Stimulated activated CD8-positive, alpha-beta memory T cell treated with anti-CD3 and anti-CD28 coated beads, Interleukin-15, amount 100 ng/mL, for 1 hour (primary cell): ENCODE results near the gene SH2D3A.
A peak's percentile ranks its signal among the peaks of the same experiment; 100 is the strongest.
"Not testable (repeated sequence)": the region's sequence is repeated elsewhere in the genome, so short reads cannot be mapped to it uniquely, and the experiment has no call there.

Experiments
- DNase-seq: peaks from one replicate; pipeline ENCODE4 v3.0.0-alpha.2; 2020; ENCODE audit warnings: low read depth

SH2D3A gene

DNA sequence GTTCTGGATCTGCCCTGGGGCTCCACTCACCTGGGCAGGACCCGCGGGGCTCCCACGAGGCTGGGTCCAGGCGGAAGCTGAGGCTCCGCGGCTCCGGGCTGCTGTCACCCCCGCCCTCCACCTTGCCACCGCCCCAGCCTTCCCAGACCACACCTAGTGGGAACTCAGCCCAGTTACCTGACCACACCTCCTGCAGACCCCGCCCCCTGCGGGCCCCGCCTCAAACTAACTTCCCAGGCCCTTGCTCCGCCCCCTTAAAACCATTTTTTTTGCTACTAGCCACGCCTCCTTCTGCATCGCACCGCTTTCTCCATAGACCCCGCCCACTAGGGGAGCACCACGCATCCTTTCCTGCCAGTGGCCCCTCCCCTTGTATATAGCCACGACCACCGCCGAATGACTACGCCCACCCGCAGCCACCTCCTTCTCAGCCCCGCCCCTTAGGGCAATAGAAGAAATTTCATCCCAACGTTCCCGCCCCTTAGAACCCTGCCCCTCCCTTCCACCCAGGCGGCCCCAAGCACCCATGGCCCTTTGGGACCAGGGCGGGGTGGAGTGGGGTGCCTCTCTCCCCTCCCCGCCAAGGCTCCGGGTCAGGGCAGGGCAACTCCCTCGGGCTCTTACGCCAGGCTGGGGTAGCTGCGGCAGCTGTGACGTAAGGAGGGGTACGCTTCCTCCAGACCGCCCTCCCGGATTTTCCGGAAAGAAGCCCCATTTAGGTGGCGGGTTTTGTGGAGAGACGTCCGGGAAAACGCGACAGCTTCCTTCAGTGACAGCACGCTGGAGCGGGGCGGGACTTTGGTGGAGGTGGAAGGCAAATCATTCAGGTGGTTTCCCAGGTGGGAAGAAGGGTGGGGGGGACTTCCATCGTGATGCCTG is at the start of gene SH2D3A:
Gene SH2D3A, minus strand, starts transcription at position 79 of the 879 bp plus-strand sequence. CDS start 3,687 bp downstream, outside the sequence.
- DNase-seq, result peak; percentile 87

DNA sequence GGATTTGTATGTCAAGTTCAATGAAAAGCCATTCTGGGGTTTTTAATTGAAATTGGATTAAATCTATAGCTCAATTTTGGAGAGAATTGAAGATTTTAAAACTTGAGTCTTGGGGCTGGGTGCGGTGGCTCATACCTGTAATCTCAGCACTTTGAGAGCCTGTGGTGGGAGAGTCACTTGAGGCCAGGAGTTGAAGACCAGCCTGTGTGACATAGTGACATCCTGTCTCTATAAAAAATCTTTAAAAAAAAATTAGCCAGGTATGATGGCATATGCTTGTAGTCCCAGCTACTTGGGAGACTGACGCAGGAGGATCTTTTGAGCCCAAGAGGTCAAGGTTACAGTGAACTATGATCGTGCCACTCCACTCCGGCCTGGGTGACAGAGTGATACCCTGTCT is 46.4 kb upstream of the SH2D3A start:
- DNase-seq, result no peak

DNA sequence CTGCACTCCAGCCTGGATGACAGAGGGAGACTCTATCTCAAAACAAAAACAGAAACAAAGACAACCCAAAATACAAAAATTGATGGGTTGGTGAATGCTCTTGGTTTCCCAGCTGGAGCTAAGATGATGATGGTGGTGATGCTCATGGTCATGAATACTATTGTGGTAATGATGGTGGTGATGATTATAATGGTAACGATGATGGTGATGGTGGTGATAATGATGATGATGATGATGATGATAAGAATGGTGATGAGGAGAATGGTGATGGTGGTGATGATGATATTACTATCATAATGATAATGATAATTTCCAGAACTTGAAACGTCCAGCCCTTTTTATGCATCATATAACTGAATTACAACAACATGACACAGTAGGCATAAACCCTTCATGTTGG is 45.4 kb upstream of the SH2D3A start:
- no peak for DNase-seq

GRCh38 chr19:6811906-6812305 is 44.7 kb upstream of the SH2D3A start:
- DNase-seq, result no peak

- DNase-seq, result no peak
Measured at GRCh38 chr19:6811378-6811777, 44.1 kb upstream of the SH2D3A start.

GRCh38 chr19:6809262-6809661 is 42.0 kb upstream of the SH2D3A start:
- DNase-seq, result no peak

DNA sequence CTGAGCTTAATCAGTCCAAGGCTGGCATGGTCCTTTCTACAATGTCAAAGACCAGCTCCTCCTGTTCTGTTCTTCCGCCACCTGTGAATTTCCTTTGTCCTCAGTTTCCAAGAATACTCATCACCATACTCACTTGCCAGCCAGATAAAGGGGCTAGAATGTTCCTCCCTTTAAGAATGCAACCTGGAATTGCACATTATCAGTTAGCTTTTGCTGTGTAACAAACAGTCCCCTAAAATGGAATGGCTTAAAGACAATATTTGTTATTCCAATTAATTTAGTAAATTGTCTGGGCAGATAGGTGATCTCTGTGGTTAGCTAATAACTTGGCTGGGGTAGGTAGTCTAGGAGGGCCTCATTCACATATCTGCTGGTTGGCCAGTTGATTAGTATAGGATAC is 41.3 kb upstream of the SH2D3A start:
- DNase-seq, result no peak

DNA sequence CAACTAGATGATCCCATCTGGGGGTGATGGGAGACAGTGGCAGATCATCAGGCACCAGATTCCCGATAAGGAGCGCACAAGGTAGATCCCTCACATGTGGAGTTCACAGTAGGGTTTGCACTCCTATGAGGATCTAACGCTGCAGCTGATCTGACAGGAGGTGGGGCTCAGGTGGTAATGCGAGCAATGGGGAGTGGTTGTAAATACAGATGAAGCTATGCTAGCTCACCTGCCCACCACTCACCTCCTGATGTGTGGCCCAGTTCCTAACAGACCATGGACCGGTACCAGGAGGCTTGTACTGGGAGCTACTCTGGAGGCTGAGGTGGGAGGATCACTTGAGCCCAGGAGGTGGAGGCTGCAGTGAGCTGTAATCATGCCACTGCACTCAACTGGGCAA is 40.1 kb upstream of the SH2D3A start:
- no peak for DNase-seq

DNA sequence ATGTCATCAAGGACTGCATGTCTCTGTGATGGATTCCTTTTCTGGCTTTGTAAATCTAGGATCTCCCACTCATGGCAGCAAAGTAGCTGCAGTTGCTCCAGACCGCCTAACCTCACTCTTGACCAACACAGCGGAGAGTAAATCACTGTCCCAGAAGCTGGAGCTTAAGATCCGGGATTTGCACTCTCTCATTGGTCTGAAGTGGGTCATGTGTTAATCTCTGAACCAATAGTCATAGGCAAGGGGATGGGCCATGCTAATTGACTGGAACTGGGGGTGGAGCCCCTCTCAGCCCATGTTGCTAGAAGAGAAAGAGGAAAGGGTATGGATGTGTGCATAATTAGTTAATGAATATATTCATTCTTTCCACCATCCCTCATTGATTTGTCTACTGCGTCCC is 39.3 kb upstream of the SH2D3A start:
- no peak for DNase-seq

GRCh38 chr19:6803036-6803404 is 35.8 kb upstream of the SH2D3A start:
- no peak for DNase-seq

- DNase-seq, result peak; percentile 51
Measured at GRCh38 chr19:6802336-6803035, 35.3 kb upstream of the SH2D3A start.

DNA sequence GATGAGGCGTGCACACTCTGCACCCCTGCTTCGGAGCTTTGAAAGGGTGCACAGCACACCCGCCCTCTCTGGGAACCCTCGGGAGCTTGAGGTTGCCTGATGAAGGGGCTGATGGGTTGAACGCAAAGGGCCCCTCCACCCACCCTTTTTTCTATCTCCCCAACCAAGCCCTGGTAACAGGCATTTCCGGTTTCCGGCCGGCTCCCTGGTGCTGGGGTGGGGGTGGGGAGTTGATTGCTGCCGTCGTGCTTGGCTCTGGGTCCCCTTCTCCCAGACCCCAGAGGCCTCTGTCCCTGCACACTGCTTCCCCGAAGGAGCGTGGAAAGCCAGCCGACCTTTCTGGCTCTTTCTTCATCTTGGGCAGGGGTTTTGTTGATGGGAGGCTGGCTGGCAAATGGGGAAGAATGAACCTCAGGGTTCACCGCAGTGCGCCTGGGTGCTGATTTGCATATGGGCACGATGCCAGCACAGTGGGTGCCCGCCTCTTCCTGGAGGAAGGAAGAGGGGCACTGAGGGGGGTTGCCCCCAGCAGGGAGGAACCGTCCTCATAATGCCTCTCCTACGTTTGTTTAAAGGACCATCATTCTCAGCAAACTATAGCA is 34.4 kb upstream of the SH2D3A start:
- DNase-seq, result peak; percentile 58

GRCh38 chr19:6800991-6801484 is 33.8 kb upstream of the SH2D3A start:
- DNase-seq, result no peak

DNA sequence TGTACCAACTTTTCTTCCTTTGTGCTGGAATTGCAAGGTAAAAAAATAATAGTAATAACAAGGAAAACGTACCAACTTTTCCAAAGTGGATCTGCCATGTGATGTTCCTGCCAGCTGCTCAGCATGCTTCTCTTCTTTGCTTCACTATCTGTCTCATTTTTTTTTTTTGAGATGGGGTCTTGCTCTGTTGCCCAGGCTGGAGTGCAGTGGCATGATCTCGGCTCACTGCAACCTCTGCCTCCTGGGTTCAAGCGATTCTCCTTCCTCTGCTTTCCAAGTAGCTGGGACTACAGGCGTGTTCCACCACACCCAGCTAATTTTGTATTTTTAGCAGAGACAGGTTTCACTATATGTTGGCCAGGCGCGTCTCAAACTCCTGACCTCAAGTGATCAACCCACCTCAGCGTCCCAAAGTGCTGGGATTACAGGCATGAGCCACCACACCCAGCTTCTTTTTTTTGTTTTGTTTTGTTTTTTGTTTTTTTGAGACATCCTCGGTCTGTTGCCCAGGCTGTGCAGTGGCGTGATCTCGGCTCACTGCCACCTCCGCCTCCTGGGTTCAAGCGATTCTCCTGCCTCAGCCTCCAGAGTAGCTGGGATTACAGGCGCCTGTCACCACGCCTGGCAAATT is 33.0 kb upstream of the SH2D3A start:
- DNase-seq, result not testable (repeated sequence)

DNA sequence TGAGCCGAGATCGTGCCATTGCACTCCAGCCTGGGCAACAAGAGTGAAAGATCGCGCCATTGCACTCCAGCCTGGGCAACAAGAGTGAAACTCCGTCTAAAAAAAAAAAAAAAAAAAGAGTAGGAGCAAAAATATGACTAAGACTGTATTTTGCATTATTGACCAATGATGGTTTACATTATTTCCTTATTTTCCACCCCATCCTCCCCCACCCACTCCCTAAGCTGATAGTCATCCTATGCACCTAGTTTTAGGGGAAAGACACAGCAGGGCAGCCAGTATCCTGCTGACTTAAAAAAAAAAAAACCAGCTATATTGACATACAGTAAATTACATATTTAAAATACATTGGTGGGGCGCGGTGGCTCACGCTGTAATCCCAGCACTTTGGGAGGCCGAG is 30.4 kb upstream of the SH2D3A start:
- DNase-seq, result no peak

GRCh38 chr19:6796278-6796677 is 29.0 kb upstream of the SH2D3A start:
- DNase-seq, result no peak

DNA sequence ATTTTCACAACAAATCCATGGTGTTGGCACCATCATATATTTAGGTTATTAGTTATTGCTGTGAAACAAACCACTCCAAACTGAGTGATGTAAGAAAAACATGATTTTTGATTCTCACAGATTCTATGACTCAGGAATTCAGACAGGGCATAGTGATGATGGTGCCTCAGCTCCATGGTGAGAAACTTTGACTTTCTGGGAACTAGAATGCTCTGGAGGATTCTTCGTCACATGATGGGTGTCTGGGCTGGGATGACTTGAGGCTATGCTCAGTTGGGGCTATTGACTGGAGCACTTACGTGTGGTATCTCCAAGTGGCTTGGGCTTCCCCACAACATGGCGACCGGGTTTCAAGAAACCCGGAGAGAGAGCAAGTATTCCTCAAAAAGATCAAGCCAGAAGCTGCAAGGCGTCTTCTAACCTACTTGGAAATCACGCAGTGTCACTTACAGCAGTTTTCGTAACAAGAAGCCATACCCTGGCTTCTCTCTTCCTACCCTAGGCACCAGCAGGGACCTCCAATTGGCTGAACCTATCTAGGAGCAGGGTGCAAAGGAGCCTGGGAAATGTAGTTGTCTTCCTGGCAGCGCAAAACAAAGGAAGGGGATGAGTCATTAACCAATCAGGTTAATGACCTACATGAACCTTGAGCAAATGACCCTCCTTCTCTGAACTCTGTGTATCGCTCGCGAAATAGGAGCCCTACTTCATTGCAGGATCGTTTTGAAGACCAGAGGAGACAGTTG is 27.6 kb upstream of the SH2D3A start:
- DNase-seq, result no peak

DNA sequence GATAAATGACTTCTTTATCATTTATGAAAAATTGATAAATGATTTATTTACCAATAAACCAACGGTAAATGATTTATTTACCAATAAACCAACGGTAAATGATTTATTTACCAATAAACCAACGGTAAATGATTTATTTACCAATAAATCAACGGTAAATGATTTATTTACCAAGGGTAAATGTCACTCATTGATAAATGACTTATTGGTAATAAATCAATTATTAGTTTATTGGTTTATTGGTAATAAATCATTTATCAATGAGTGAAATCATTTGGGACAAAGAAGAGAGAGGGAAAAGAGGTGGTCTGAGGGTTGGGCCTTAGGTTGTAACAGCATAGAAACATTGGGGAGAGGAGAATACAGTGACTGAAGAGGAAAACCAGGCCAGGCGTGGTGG is 26.7 kb upstream of the SH2D3A start:
- DNase-seq, result no peak

- DNase-seq, result no peak
Measured at GRCh38 chr19:6793411-6793810, 26.2 kb upstream of the SH2D3A start.

- no peak for DNase-seq
Measured at GRCh38 chr19:6791237-6791636, 24.0 kb upstream of the SH2D3A start.
